Bronchus fibroblast of lung (primary cell): ENCODE data around the gene KLHDC8A. TPM values are rescaled to one million over a fixed set of nuclear protein-coding genes. Genes with fewer than 3 reads are reported as not detected.

Source experiments
- total RNA-seq: library from RNA; depleted of rRNA; stranded (reverse); fragments of >200 nt; gene quantifications from 2 replicates; pipeline ENCODE4 v1.2.3, GENCODE V29; 2015

Gene KLHDC8A, protein sequence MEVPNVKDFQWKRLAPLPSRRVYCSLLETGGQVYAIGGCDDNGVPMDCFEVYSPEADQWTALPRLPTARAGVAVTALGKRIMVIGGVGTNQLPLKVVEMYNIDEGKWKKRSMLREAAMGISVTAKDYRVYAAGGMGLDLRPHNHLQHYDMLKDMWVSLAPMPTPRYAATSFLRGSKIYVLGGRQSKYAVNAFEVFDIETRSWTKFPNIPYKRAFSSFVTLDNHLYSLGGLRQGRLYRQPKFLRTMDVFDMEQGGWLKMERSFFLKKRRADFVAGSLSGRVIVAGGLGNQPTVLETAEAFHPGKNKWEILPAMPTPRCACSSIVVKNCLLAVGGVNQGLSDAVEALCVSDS
- total RNA-seq, result not detected in 2 replicates

DNA sequence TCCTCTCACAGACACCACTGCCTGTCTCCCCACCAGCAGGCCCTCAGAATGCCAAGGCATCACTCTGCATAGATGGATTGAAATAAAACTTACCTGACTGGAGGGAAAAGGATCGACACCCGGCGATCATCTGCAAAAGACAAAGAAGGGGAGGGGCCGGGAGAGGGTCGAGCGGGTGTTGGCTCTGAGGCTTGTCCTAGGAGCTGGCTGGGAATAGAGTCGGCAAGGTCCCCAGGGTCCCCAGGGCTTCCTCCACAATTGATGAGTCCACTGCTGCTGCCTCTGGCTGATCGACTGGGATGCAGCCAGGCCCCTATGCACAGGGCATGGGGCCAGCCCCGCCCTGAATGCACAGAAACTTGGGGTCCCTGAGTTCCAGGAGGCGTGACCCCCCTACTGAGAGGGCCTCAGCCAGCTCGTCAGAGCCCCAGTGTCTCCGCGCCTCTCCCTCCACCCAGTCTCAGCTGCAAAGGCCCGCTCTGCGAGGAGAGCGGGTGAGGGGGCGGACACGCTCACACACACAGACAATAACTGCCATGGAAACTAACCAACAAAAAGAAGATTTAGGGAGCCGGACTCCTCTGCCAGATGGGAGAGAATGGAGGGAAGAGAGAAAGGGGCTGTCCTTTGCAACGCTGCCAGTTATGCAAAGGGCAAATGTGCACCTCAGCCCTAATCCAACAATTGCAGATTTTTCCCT, at the start of gene KLHDC8A:
Gene KLHDC8A (minus strand): TSS at position 483 of the 700 bp plus-strand sequence. CDS start 13,318 bp downstream, outside the sequence.

DNA sequence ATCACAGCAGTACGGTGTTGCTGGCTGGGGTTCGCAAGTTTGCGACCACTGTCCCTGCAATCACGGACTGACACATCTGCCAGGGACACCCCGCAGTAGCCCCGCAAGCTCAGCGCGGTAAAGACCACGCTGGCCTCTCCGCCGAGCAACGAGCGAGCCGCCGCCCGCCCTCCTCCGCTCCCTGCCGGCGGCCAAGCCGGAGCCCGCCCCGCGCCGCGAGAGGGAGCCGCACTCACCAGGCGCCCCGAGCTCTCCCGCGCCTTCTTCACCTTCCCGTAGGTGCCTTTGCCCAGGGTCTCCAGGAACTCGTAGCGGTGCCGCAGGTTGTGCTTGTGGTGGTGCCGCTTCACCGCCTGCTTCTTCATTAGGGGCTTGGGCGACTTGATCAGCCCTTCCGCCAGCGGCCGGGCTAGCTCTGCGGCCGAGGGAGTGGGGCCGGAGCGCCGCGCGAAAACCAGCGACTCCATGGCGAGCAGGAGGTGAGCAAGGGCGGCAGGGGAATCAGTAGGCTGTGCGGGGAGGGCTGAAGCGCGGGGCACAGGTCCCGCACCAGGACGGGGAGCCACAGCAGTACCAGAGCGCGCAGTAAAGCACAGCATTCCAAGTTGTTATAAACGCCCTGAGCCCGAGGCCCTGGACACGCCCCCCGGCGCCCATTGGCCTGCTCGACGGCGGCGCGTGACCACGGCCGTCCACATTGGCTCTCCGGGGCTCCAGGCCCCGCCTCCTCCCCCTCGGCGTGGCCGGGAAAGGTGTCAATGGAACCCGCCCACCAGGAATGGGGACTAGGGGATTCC, 35.4 kb downstream of the KLHDC8A start, which contains the start of gene NUAK2:
Gene NUAK2 (minus strand): TSS at position 584 of the 797 bp plus-strand sequence. CDS start 117 bp downstream, at position 467.

Other genes with a start within 250 kb of the KLHDC8A start
- gene RBBP5, start 234.9 kb downstream of the KLHDC8A start, total RNA-seq, result 9.5 and 11.6 TPM in 2 replicates
- 6.8 and 7.2 TPM in 2 replicates for gene DSTYK, start 145.2 kb downstream of the KLHDC8A start, total RNA-seq
- gene TMCC2, start 129.0 kb downstream of the KLHDC8A start, total RNA-seq, result 2.4 and 3.4 TPM in 2 replicates
- gene NUAK2, start 35.2 kb downstream of the KLHDC8A start, total RNA-seq, result 6.1 and 6.7 TPM in 2 replicates
- not detected in 2 replicates for gene LEMD1, start 65.1 kb upstream of the KLHDC8A start, total RNA-seq
- gene BLACAT1, start 99.1 kb upstream of the KLHDC8A start, total RNA-seq, result under 0.01 TPM in 1 of 2 replicates, not detected in the other
- 0.15 and 0.50 TPM in 2 replicates for gene CDK18, start 147.7 kb upstream of the KLHDC8A start, total RNA-seq